Measurements from ENCODE around the gene DEPDC5. TPM values are rescaled to one million over a fixed set of nuclear protein-coding genes. Genes with fewer than 3 reads are reported as not detected.
"Not testable (repeated sequence)": the region's sequence is repeated elsewhere in the genome, so short reads cannot be mapped to it uniquely, and the experiment has no call there.

Gene DEPDC5
- total RNA-seq, 4 donors from 2014 or later, result 18.0 to 33.9 (median 23.5) TPM

DNA sequence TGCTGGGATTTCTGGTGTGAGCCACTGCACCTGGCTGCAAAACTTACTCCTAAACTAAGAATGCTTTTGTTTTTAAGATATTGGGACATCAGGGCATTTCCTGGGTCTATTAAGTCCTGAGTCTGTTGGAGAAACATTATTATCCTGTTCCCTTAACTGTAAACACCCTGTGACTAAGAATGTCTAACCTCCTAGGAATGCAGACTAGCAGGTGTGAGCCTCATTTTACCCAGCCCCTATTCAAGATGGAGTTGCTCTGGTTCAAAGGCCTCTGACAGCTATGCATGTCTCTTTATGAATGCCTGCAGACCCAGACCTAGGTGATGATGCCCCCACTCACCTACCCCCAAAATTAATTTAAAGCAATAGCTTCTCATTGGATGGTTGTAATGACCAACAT is 46.2 kb downstream of the DEPDC5 start:
- H3K36me3 ChIP-seq, result peaks cover 0 to 98% (median 36%) of the 10 kb centered on the region in 3 donors

DNA sequence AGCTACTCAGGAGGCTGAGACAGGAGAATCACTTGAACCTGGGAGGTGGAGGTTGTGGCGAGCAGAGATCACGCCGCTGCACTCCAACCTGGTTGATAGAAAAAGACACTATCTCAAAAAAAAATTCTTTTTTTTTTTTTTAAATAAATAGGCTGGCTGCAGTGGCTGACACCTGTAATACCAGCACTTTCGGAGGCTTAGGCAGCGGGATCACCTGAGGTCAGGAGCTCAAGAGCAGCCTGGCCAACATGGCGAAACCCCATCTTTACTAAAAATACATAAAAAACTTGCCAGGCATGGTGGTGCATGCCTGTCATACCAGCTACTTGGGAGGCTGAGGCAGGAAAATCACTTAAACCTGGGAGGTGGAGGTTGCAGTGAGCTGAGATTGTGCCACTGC is 47.0 kb downstream of the DEPDC5 start:
- H3K36me3 ChIP-seq, result peaks cover 0 to 98% (median 43%) of the 10 kb centered on the region in 3 donors
- DNase-seq (ENCODE audit: low spot score in 2 of 2); H3K27ac ChIP-seq; H3K27me3 ChIP-seq; H3K9me3 ChIP-seq; H3K4me3 ChIP-seq; H3K4me1 ChIP-seq: not testable (repeated sequence)
- WGBS, 2 donors, result 98 to 100% methylated on average over 6 of the region's 6 CpGs

More for the DNA sequence above, 46.2 kb downstream of the DEPDC5 start:
- H3K27ac ChIP-seq, result no peak overlapping the region
- no peaks in the 10 kb centered on the region for H3K9me3 ChIP-seq
- no peak overlapping the region for H3K4me3 ChIP-seq
- no peaks in the 10 kb centered on the region for H3K27me3 ChIP-seq
- H3K4me1 ChIP-seq, result no peaks in the 10 kb centered on the region
- no peak for DNase-seq (ENCODE audit: low spot score in 2 of 2)
- TF ChIP-seq POLR2A (IDR thresholded peaks at IDR 0.05), result no peak
- TF ChIP-seq EP300 (IDR thresholded peaks at IDR 0.05), result no peak
- TF ChIP-seq, protein P1, sequence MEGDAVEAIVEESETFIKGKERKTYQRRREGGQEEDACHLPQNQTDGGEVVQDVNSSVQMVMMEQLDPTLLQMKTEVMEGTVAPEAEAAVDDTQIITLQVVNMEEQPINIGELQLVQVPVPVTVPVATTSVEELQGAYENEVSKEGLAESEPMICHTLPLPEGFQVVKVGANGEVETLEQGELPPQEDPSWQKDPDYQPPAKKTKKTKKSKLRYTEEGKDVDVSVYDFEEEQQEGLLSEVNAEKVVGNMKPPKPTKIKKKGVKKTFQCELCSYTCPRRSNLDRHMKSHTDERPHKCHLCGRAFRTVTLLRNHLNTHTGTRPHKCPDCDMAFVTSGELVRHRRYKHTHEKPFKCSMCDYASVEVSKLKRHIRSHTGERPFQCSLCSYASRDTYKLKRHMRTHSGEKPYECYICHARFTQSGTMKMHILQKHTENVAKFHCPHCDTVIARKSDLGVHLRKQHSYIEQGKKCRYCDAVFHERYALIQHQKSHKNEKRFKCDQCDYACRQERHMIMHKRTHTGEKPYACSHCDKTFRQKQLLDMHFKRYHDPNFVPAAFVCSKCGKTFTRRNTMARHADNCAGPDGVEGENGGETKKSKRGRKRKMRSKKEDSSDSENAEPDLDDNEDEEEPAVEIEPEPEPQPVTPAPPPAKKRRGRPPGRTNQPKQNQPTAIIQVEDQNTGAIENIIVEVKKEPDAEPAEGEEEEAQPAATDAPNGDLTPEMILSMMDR (IDR thresholded peaks at IDR 0.05), result no peak

DNA sequence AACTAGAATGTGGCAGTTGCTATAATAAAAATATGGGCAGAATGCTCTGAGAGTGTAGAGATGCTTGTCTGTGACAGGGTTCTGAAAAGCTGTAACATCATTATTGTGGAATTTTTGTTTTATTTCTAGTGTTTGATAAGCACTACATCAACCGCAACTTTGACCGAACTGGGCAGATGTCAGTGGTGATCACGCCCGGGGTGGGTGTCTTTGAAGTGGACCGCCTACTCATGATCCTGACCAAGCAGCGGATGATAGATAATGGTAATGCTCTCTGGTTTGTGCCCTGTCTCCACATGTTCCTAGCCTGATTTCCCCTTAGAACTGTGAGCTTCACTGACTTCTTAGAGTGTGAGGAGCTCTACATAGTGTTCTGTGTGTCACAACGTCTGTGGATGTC is 48.8 kb downstream of the DEPDC5 start:
- no peak for DNase-seq (ENCODE audit: low spot score in 2 of 2)
- Histone ChIP-seq H3K9me3 (no peaks in the 10 kb centered on the region), H3K27me3 (no peaks in the 10 kb centered on the region), H3K4me1 (no peaks in the 10 kb centered on the region), H3K36me3 (peaks cover 0 to 98% (median 43%) of the 10 kb centered on the region in 3 donors), H3K27ac (no peak overlapping the region), H3K4me3 (no peak overlapping the region)
- TF ChIP-seq POLR2A (IDR thresholded peaks at IDR 0.05) (no peak), EP300 (IDR thresholded peaks at IDR 0.05) (no peak)
- TF ChIP-seq, protein P1 (IDR thresholded peaks at IDR 0.05), result no peak
- 95 to 96% methylated on average over 7 of the region's 7 CpGs for WGBS, 2 donors

DNA sequence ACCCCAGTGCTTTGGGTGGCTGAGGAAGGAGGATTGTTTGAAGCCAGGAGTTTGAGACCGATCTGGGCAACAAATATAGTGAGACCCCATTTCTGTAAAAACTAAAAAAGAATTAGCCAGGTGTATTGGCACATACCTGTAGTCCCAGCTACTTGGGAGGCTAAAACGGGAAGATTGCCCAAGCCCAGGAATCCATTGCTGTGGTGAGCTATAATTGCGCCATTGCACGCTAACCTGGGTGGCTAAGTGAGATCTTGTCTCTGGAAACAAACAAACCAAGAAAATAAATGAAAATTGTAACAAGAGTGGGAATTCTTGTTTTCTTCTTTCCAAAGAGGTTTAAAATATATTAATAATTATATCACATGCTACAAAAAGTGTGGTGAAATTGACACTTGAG is 52.9 kb downstream of the DEPDC5 start:
- TF ChIP-seq POLR2A (IDR thresholded peaks at IDR 0.05), result no peak
- TF ChIP-seq, protein P1 (IDR thresholded peaks at IDR 0.05), result no peak
- no peak for TF ChIP-seq EP300 (IDR thresholded peaks at IDR 0.05)
- no peak for DNase-seq (ENCODE audit: low spot score in 2 of 2)
- H3K27ac ChIP-seq, result no peak overlapping the region
- 93 to 95% methylated on average over 4 of the region's 4 CpGs for WGBS, 2 donors
- no peak overlapping the region for H3K4me3 ChIP-seq
- no peaks in the 10 kb centered on the region for H3K27me3 ChIP-seq
- no peaks in the 10 kb centered on the region for H3K9me3 ChIP-seq
- H3K36me3 ChIP-seq, result peaks cover 0 to 98% (median 45%) of the 10 kb centered on the region in 3 donors
- no peaks in the 10 kb centered on the region for H3K4me1 ChIP-seq

DNA sequence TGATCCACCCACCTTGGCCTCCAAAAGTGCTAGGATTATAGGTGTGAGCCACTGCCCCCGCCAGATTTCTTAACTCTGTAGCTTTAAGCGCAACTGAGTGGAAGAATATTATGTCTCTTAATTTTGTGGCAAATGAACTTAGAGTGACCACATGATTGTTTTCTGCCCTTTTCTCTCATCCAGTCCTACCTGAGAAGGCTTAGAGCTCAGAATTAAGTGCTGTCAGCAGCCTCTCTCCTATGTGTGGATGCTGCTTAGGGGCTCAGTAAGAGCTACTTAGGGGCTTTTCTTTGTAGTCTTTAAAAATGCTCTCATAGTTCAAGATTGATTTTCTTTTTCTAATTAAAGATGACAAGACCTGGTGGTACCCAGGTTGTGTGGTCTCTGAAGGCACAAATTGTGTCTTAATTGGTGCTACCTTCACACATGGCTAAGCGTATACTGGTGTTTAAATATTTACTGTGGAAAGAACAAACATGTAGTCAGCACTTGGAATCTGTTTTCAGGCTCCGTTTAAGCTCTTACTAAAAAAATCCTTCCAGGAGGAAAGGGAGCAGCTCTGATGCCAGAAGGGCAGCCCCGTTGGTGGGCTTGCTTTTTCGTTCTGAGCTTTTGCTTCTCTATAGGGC is 59.3 kb downstream of the DEPDC5 start:
- Histone ChIP-seq H3K9me3 (no peaks in the 10 kb centered on the region), H3K4me1 (no peaks in the 10 kb centered on the region), H3K36me3 (peaks cover 0 to 97% (median 35%) of the 10 kb centered on the region in 3 donors), H3K27me3 (no peaks in the 10 kb centered on the region), H3K4me3 (no peak overlapping the region), H3K27ac (no peak overlapping the region)
- TF ChIP-seq POLR2A (IDR thresholded peaks at IDR 0.05) (no peak), EP300 (IDR thresholded peaks at IDR 0.05) (no peak)
- TF ChIP-seq, protein P1 (IDR thresholded peaks at IDR 0.05), result no peak
- no peak for DNase-seq (ENCODE audit: low spot score in 2 of 2)
- 80 to 83% methylated on average over 6 of the region's 6 CpGs for WGBS, 2 donors

DNA sequence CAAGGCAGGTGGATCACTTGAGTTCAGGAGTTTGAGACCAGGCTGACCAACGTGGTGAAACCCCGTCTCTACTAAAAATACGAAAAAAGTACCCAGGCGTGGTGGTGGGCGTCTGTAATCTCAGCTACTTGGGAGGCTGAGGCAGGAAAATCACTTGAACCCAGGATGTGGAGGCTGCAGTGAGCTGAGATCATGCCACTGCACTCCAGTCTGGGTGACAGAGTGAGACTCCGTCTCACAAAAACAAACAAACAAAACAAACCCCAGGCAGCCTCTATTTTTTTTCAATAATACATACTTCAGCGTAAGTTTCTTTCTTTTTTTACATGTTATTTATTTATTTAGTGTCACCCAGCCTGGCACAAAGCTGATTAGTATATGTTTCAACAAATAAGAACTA is 60.1 kb downstream of the DEPDC5 start:
- H3K9me3 ChIP-seq; DNase-seq (ENCODE audit: low spot score in 2 of 2); H3K27ac ChIP-seq; H3K27me3 ChIP-seq; H3K4me3 ChIP-seq; H3K4me1 ChIP-seq: not testable (repeated sequence)
- 91 to 94% methylated on average over 7 of the region's 7 CpGs for WGBS, 2 donors
- peaks cover 0 to 97% (median 42%) of the 10 kb centered on the region in 3 donors for H3K36me3 ChIP-seq

Data from tibial nerve (tissue), 4 donors.